SJSA1 (cell line): Measurements from ENCODE around the gene WT1. TPM values are rescaled to one million over a fixed set of nuclear protein-coding genes. Genes with fewer than 3 reads are reported as not detected.

ENCODE experiments used
- DNase-seq, 2 experiments: peaks; one replicate each; pipeline ENCODE4 v3.0.0-alpha.2; 2015 to 2020; ENCODE audit warnings: low spot score in 2 of 2, low read depth in 1 of 2
- H3K27ac ChIP-seq: fragments of 250-450 bp; sonication (Bioruptor Pico); 2 replicates; pipeline ENCODE4 v1.5.1; 2020; ENCODE audit warnings: mild to moderate bottlenecking, moderate library complexity
- H3K27me3 ChIP-seq: fragments of 250-450 bp; sonication (Bioruptor Pico); replicated peaks from 2 replicates; pipeline ENCODE4 v1.5.1; 2020; ENCODE audit warnings: mild to moderate bottlenecking, moderate library complexity
- H3K36me3 ChIP-seq: fragments of 250-450 bp; sonication (Bioruptor Pico); 2 replicates; pipeline ENCODE4 v1.5.1; 2020; ENCODE audit warnings: mild to moderate bottlenecking
- H3K4me1 ChIP-seq: fragments of 250-450 bp; sonication (Bioruptor Pico); replicated peaks from 2 replicates; pipeline ENCODE4 v1.6.1; 2021; ENCODE audit warnings: mild to moderate bottlenecking
- H3K4me3 ChIP-seq: fragments of 250-450 bp; sonication (Bioruptor Pico); 2 replicates; pipeline ENCODE4 v1.5.1; 2020; ENCODE audit warnings: mild to moderate bottlenecking
- H3K9me3 ChIP-seq: fragments of 250-450 bp; sonication (Bioruptor Pico); replicated peaks from 2 replicates; pipeline ENCODE4 v1.5.1; 2020; ENCODE audit warnings: mild to moderate bottlenecking
- total RNA-seq: library from RNA; depleted of rRNA; stranded (reverse); fragments of >200 nt; shearing (Covaris generic); gene quantifications from 2 replicates; pipeline ENCODE4 v1.2.3, GENCODE V29; 2014

WT1 gene
- total RNA-seq, 1 experiment from 2014 or later = not detected

- no peak overlapping the region for H3K4me3 ChIP-seq
- H3K27ac ChIP-seq = no peak overlapping the region
- H3K36me3 ChIP-seq = no peaks in the 10 kb centered on the region
- H3K4me1 ChIP-seq = no peaks in the 10 kb centered on the region
- no peaks in the 10 kb centered on the region for H3K9me3 ChIP-seq
- no peak for DNase-seq
- peaks cover 3% of the 10 kb centered on the region; the same call in 1 of the 2 replicates for H3K27me3 ChIP-seq
These were observed 12.9 kb upstream of the WT1 start for GRCh38 chr11:32448232-32448631.

DNA sequence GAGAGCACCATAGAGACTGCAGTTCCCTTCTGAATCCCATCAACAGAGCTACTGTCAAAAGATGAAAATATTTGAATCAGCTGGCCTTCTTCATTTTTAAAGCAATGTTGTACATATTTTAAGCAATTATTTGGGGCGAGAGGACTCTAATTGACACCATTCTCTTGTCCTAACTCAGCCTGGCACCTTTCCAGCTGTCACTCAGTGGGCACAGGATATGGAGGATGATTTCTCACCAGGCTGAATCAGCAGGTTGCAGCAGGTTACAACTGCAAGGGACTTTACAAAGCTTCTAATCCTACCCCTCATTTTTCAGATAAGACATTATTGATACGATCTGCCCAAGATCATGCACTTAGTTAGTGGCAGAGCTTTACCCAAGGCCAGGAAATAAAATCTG is 11.9 kb upstream of the WT1 start:
- H3K27ac ChIP-seq = no peak overlapping the region
- peaks cover 12% of the 10 kb centered on the region; the same call in 1 of the 2 replicates for H3K27me3 ChIP-seq
- no peak for DNase-seq
- H3K9me3 ChIP-seq = no peaks in the 10 kb centered on the region
- no peaks in the 10 kb centered on the region for H3K36me3 ChIP-seq
- no peak overlapping the region for H3K4me3 ChIP-seq
- H3K4me1 ChIP-seq = no peaks in the 10 kb centered on the region

DNA sequence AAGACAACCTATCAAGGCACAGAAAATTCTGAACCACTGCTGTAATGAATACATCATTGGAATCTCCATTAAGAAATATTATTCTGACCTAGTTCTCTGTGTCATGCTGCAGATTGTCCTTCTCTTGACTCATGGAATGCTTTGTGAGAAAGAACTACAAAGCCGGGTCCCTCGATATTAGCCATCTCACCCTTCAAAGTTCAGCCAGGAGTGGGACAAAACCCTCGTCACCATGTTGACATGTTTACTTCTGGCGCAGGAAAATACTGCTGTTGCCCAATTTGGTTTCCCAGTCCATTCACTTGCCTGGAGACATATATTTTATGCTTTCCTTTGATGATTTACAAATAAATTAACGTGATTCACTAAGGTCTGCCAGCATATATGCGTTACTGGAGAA is 10.9 kb upstream of the WT1 start:
- Histone ChIP-seq H3K27ac (no peak overlapping the region), H3K4me1 (no peaks in the 10 kb centered on the region), H3K4me3 (no peak overlapping the region), H3K9me3 (no peaks in the 10 kb centered on the region), H3K27me3 (peaks cover 16% of the 10 kb centered on the region; the same call in 1 of the 2 replicates), H3K36me3 (no peaks in the 10 kb centered on the region)
- DNase-seq = no peak

DNA sequence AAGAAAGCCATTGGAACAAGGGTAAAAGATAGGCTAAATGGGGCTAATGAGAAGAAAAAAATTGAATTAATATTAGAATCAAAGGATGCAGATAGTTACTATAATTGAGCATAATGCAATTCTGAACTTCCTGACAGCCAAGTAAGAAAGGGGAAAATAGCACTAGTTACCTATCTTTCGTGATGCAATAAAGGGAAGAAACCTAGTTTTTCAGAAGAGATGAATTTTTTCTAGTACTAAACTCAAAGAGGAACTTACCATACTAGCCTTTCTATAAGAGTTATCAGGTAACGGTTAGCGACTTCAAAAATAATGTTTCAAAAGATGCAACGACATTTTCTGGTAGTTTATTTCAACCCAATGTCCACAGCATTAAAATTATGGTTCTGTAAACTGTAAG is 8.8 kb upstream of the WT1 start:
- H3K27me3 ChIP-seq = peaks cover 36% of the 10 kb centered on the region
- no peak overlapping the region for H3K4me3 ChIP-seq
- H3K36me3 ChIP-seq = no peaks in the 10 kb centered on the region

DNA sequence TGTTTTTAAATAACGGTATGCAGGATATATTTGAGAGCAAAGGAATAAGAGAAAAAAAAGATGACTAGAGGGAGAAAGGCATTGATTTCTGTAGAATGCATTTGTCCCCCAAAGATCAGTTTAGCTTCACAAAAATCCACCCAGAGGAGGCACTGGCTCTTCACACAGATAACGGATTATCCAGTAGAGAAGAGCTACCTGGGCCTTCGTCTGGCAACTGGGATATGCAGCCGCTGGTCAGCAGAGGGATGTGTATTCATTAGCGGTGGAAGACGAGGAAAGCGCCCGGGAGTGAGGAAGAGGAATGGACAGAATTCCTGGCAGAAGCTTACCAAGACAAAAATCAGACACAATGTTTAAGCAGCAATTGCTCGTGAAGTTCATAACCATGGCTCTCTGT is 5.6 kb upstream of the WT1 start:
- no peaks in the 10 kb centered on the region for H3K36me3 ChIP-seq
- H3K4me1 ChIP-seq = no peaks in the 10 kb centered on the region; the same call in 1 of the 2 replicates
- DNase-seq = no peak
- H3K4me3 ChIP-seq = no peak overlapping the region
- H3K27ac ChIP-seq = no peak overlapping the region
- H3K9me3 ChIP-seq = no peaks in the 10 kb centered on the region
- H3K27me3 ChIP-seq = peaks cover 66% of the 10 kb centered on the region

More for the DNA sequence above, 8.8 kb upstream of the WT1 start:
- H3K4me1 ChIP-seq = no peaks in the 10 kb centered on the region
- no peak for DNase-seq
- H3K9me3 ChIP-seq = no peaks in the 10 kb centered on the region
- H3K27ac ChIP-seq = no peak overlapping the region

GRCh38 chr11:32440312-32440908 is 5.1 kb upstream of the WT1 start:
- peak in 1 of 2 experiments; percentile 6 for DNase-seq
- Histone ChIP-seq H3K27ac (no peak overlapping the region), H3K4me3 (no peak overlapping the region), H3K27me3 (peaks cover 71% of the 10 kb centered on the region), H3K4me1 (no peaks in the 10 kb centered on the region; the same call in 1 of the 2 replicates), H3K9me3 (no peaks in the 10 kb centered on the region), H3K36me3 (no peaks in the 10 kb centered on the region)

DNA sequence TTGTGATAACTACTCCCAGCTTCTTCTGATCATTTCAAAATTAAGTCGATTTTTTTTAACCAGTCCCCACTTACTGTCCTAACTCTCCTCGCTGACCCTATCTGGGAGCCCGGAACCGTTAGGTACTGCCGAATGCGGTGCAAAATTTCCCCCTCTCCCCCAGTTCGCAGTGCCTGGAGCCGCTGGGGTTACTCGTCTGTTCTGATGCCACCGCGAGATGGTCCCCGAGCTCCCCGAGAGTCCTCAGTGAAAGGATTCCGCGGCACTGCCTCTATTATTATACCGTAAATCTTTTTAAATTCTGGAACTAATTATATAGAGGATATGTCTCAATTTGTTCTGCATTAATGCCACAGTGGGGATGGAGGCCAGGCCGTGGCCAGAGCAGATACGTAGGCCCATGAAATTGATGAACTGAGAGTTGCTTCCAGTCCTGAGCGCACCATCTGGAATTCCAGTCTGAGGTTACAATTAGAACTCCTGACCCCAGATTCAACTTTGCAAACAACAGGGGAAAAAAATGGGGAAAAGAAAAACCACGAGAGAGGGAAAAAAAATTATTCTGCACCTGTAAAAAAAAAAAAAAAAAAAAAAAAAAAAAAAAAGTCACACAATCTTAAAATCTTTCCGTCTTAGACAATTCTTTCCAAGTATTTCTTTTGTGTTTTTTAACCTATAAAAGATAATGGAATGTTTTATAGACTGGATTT is 4.3 kb upstream of the WT1 start:
- Histone ChIP-seq H3K9me3 (no peaks in the 10 kb centered on the region), H3K4me3 (no peak overlapping the region), H3K36me3 (no peaks in the 10 kb centered on the region), H3K4me1 (no peaks in the 10 kb centered on the region; the same call in 1 of the 2 replicates), H3K27me3 (peaks cover 75% of the 10 kb centered on the region), H3K27ac (no peak overlapping the region)
- DNase-seq = no peak

- no peaks in the 10 kb centered on the region; the same call in 1 of the 2 replicates for H3K4me1 ChIP-seq
- H3K36me3 ChIP-seq = no peaks in the 10 kb centered on the region
- no peaks in the 10 kb centered on the region for H3K9me3 ChIP-seq
- H3K27me3 ChIP-seq = peaks cover 82% of the 10 kb centered on the region
- H3K27ac ChIP-seq = no peak overlapping the region
- H3K4me3 ChIP-seq = no peak overlapping the region
- DNase-seq = no peak
These were observed 3.6 kb upstream of the WT1 start for GRCh38 chr11:32438866-32439489.

DNA sequence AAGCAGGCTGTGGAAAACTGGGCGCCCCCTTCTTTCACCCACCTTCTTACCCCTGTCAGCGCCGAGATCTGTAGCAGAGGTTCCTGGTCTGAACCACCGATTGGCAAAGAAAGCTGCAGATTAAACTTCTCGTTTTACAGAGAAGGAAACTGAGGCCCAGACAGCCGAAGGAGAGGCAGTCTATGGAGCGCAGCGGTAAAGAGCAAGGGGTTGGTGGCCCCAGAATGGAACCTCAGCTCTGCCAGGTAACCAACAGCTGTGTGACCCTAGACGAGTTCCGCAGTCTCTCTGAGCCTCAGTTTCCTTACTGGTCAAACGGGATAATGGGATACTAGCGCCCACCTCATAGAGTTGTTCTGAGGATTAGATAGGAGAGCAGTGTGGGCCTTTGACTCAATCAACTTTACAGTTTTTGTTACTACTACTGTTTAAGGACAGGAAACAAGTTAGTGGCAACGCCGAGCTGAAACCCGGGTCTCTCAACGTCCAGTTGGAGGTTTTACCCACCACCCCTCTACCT is 3.1 kb upstream of the WT1 start:
- no peak for DNase-seq
- H3K27me3 ChIP-seq = peaks cover 88% of the 10 kb centered on the region

DNA sequence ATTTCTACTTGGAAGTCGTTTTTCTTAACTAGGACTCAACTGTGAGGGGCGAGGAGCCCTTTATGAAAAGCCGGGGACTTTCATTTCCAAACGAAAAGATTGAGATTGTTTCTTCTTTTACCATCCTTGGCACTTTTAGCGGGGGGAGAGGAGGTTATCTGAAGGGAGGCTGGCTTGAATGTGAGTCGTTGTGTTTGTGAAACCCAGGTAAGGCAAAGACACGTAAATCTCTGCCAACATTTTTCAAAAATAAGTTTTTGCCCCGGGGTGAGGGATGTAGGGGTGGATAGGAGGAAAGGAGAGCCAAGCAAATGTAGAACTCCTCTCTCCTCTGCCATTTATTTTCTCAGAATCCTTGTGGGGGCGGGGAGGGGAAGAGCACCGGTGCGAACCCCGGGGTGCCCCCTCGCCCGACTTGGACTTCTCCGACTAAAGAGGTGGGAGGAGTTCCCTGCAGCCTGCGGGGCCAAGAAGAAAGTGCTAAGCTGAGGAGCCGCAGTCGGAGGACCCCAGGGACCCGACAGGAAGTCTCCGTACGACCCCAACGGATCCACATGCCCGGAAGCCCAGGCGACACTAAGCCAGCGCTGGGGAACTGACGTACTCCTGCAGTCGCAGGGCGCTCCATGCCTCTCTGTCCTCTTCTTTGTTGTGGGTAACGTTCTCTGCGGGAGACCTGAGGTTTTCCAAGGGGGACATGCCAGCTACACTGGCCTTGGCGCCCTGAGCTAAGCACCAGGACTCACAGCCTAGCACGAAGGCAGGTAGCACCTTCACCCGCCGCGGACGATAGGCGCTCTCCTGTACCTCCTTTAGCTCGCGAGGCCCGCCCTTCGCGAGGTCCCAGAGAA is 2.4 kb upstream of the WT1 start:
- Histone ChIP-seq H3K36me3 (no peaks in the 10 kb centered on the region), H3K4me3 (no peak overlapping the region), H3K27ac (no peak overlapping the region), H3K9me3 (no peaks in the 10 kb centered on the region), H3K27me3 (peaks cover 89% of the 10 kb centered on the region), H3K4me1 (no peaks in the 10 kb centered on the region; the same call in 1 of the 2 replicates)
- DNase-seq = no peak

More for the DNA sequence above, 3.1 kb upstream of the WT1 start:
- Histone ChIP-seq H3K9me3 (no peaks in the 10 kb centered on the region), H3K27ac (no peak overlapping the region), H3K4me3 (no peak overlapping the region), H3K4me1 (no peaks in the 10 kb centered on the region; the same call in 1 of the 2 replicates), H3K36me3 (no peaks in the 10 kb centered on the region)

GRCh38 chr11:32436751-32437494 is 1.6 kb upstream of the WT1 start:
- Histone ChIP-seq H3K4me1 (no peaks in the 10 kb centered on the region; the same call in 1 of the 2 replicates), H3K36me3 (no peaks in the 10 kb centered on the region), H3K4me3 (no peak overlapping the region), H3K27me3 (peaks cover 87% of the 10 kb centered on the region), H3K27ac (no peak overlapping the region), H3K9me3 (no peaks in the 10 kb centered on the region)
- no peak for DNase-seq

- Histone ChIP-seq H3K36me3 (no peaks in the 10 kb centered on the region), H3K27ac (no peak overlapping the region), H3K27me3 (peaks cover 91% of the 10 kb centered on the region), H3K4me1 (no peaks in the 10 kb centered on the region; the same call in 1 of the 2 replicates), H3K9me3 (no peaks in the 10 kb centered on the region), H3K4me3 (no peak overlapping the region)
- DNase-seq = no peak
These were observed 807 bp upstream of the WT1 start for GRCh38 chr11:32435942-32436750.
